Neural progenitor cell (in vitro differentiated cells): ENCODE results near the gene SLMAP.

Experiments used
- CTCF ChIP-seq: fragments of 200-600 bp; sonication (generic); IDR thresholded peaks from 2 replicates; pipeline ENCODE4 v1.5.1; 2017; ENCODE audit warnings: antibody characterized with exemption, mild to moderate bottlenecking
- EZH2 ChIP-seq: fragments of 200-600 bp; sonication (generic); IDR thresholded peaks from 2 replicates; pipeline ENCODE4 v1.6.1; 2017; ENCODE audit warnings: antibody characterized with exemption, mild to moderate bottlenecking, moderate library complexity
- EZH2phosphoT487 ChIP-seq: fragments of 200-600 bp; sonication (generic); IDR thresholded peaks from 2 replicates; pipeline ENCODE4 v1.6.1; 2017; ENCODE audit warnings: antibody characterized with exemption

DNA sequence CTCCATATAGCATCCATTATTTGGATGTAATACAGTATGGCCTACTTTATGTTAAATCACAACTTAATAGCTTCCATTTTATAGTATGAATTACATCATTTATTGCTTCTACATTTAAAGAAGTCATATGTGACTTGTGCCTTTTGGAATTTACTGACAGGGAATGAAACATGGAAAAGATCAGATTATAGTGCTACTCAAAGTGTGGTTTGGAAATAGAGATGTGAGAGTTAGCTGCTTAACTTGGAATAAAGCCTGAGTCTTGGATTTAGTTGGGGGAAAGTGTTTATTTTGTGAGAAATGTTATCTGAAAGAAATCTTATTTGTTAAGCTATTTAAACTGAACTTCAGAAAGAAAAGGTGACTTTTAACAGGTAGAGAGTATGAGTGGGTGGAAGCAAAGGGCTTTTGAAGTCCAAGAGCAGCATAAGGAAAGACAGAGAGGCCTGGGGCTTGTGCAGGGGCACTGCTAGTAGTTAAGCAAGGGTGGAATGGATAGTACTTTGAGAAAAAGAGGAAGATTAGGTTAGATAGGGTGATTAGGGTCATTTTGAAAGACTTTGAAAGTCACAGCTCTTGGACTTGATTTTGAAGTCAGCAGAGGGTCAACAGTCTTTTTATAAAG is 60.5 kb downstream of the SLMAP start:
- TF ChIP-seq CTCF, result no peak
- no peak for TF ChIP-seq EZH2
- no peak for TF ChIP-seq EZH2phosphoT487
